Pons (tissue), 1 donor: ENCODE results near the gene UBAC1.

Experiments used
- DNase-seq: peaks from one replicate; pipeline ENCODE4 v3.0.0-alpha.2; 2016; ENCODE audit warnings: low spot score

The UBAC1 gene

DNA sequence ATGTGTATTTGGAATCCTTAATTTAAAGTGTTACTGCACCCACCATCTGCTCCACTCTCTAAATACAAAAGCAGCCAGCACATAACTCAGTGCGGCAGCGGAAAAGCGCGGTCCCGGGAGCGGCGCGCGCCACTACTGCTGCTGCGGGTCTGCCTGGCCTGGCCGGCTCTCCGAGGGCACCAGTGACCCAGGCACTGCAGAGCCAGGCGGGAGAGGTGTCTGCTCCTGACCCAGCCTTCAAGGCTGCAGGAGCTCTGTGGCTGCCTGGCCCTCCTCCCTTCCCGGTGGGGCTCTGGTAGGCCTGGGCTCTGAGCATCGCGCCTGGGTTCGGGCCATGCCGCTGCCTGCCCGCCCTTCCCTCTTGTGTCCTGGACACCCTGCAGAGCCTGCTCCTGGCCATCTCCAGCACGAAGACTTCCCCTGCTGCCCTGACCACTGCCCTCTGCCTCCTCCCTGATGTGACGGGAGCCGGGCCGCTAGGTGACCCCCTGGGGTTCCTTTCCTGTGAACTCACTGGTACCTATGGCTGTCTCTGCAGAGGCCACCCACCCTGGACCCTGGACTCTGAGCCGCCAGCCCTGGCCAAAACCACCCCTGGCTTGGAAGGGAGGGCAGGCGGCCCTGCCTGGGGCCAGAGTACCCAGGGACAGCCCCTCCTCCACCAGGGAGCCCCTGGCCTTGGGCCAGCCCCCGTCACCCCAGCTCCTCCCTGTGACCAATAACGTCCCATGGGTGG, 32.8 kb upstream of the UBAC1 start:
- DNase-seq, result no peak

DNA sequence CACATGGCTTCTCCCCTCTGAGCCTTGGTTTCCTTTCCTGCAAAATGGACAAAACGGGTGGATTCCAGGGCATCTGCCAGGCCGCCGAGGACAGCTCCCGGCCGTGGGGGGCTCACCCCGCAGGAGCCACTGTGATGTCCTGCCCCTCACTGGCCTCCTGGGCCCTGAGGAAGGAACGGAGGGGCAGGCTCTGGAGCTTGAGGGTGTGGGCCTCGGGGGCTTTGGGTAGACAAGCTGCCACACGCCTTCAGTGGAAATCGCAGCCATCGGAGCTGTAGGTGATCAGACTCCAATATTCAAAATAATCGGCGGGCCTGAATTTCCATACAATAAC, 32.2 kb upstream of the UBAC1 start:
- no peak for DNase-seq

DNA sequence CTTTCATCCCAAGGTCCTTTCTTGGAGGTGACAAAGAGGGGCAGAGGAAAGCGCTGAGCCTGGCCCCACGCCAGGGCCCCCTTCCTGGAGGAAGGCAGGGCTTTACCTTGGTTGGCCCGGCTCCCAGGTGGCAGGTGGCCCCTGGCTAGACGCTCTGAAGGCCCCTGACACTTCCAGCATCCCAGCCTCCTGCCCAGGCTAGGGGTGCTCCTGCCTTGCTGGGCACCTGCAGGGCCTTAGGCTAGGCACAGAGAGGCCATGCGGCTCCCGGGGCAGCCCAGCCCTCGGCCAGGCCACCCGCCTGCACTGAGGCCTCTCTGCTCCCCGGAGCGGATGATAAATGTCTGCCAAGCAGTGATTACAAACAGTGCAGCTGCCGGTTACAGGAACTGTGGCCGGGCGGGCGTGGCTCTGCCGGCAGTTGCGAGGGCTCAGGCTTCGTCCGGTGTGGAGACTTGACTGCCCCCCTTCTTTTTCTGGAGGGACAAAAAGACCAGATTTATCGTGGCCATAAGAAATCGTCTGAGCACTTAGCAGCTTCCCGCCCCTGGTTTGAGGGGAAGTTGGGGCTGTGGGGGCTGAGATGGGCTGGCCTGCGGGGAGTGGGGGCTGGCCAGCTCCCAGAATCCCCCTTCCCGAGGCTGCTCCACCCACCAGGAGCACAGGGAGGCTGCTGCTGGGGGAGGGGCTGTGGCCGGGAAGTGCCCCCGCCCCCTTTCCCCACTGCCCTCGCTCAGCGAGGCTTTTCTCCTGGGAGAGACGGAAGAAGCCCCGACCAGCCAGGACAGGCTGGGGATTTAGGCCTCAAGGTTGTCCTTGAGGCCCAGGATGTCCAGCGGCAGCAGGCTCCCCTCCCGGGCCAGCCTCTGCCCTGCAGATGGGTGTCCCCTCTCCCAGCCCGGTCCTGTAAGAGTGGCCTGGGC, 31.6 kb upstream of the UBAC1 start:
- peak; percentile 8 for DNase-seq

DNA sequence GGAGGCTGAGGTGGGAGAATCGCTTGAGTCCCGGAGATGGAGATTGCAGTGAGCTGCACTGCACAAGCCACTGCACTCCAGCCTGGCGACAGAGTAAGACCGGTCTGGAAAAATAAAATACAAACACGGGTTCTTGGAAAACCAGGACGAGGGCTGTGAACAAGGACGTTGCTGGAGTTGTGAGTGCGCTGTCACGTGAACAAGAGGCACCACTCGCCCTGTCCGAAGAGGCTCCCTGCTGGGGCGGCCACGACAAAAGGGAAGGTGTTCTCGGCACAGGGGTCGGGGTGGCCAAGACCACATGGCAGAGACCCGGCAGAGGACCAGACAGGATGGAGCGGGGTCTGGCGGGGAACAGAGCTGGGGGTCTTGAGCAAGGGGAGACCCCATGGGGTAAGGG, 30.6 kb upstream of the UBAC1 start:
- no peak for DNase-seq

DNA sequence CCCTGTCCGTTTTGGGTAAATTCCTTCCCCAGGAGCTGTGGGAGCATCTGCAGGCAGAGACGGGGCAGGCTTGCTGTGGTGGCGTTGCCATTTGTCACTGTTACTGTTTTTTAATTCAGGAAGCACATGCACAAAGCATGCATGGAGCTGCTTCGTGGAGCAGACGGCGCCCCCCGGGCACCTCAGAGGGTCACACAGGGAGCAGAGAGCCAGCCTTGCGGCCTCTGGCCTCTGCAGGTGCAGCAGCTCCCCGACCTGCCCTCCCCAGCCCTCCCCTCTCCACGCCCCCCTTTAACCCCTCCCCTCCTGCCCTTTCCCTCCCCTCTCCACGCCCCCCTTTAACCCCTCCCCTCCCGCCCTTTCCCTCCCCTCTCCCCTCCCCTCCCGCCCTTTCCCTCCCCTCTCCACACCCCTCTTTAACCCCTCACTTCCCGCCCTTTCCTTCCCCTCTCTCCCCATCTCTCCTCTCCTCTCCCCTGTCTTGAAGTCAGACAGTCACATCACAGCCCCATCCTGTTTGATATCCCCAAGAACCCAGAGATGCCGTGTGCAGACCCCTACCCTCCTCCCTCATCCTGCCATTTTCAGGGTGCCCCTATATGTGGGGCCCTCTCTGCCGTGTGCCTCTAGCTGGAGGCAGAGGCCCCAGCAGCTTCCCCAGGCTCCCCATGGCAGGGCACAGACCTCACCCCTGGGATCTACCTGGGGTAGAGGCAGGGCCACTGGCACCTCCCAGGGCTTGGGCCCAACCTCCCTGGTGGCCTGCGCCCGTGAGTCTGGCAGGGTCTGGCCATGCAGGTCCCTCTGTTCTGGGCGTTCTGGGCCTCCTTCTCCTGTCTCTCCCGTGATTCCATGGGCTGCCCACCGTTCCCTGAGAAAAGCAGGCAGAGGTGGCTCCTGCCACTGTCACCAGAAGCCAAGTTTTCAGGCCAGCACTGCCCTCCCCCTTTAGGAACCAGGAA, 29.6 kb upstream of the UBAC1 start:
- DNase-seq, result peak; percentile 29

DNA sequence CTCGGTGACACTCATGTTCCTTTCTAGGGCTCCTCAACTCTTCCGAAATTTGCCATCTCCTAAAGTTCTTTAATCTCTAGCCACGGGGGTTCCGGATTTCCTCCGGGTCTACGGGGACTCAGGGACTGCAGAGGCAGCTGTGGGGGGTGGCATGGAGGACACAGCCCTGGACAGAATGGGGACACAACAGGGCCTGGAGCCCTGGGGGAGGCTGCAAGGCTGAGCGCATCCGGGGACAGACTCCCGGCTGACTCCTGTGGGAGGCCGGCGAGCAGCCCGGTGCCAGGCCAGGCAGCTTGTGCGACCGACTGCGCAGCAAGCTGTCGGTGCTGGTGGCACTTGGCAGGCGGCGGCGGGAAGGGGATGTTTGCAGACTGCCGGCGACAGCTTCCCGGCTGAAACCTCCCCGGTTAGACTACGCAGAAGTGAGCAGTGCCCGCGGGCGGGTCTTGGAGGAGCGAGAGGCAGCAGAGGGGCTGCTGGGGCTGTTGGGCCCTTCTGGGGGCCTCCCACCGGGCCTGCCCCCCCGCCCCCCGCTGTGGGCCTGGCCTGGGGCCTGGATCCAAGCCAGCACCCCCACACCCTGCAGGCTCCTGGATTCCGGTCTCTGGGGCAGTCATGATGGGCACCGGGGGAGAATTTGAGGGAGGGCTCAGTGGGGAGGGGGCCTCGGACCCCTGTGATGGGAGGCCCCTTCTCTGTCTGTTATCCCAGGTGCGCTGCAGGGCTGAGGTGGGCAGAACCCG, 28.7 kb upstream of the UBAC1 start:
- peak; percentile 24 for DNase-seq

DNA sequence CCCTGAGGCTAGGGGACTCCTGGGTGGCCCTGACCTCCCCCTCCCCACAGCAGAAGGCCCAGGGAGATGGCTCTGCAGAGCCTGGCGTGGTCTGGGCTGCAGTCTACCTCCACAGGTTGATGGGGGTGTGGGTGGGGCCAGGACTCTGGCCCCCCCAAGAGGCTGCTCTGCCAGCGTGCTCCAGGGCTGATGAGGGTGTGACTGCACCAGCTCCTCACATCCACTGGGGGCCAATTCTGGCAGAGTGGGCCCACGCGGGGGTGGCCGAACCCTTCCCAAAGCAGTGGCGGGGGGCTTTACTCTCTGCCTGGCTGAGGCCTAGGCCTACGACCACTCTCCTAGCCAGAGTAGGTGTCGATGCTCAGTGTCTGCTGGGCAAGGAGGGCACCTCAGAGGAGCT, 28.0 kb upstream of the UBAC1 start:
- DNase-seq, result no peak

DNA sequence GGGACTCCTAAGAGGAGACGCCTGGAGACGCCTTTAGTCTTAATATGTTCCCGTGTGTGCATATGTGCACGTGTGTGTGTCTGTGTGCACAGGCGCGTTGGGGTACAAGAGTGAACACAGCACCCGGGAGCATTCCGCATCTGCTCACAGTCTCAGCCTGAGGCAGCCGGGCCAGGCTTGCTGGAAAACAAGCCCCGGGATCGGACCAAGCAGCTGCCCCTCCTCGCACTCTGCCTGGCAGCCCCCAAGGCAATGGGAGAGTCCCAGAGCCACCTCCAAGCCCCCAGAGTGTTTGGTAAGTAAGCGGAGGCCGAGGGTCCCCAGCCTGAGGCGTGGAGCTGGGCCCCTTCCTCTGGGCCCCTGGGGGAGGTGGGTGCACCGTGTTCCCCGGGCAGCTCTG, 27.3 kb upstream of the UBAC1 start:
- DNase-seq, result no peak

DNA sequence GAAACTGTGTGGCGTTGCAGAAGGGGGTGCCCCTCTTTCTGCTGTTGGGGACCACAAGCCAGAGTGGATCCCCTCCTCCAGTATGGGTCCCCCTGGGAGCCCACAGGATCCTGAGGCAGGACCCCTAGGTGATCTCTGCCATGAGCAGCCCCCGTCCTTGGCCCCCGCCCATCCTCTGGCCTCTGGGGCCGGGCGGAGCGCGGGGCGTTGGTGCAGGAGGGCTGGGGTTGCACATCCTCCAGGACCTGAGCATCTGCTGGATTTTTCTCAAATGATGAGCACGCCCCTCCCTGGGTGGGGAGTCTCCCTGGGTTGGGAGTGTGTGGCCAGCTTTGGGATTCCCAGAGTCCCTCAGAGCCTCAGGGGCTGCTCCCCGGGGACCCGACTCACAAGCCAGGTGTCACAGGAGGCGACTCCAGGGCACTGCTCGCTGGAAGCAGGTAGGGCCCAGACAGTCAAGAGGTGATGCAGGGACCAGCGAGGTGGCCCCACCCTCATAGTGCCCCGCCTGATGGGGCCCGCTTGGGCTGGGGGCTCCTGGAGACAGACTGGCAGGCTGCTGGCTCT, 26.7 kb upstream of the UBAC1 start:
- DNase-seq, result no peak

DNA sequence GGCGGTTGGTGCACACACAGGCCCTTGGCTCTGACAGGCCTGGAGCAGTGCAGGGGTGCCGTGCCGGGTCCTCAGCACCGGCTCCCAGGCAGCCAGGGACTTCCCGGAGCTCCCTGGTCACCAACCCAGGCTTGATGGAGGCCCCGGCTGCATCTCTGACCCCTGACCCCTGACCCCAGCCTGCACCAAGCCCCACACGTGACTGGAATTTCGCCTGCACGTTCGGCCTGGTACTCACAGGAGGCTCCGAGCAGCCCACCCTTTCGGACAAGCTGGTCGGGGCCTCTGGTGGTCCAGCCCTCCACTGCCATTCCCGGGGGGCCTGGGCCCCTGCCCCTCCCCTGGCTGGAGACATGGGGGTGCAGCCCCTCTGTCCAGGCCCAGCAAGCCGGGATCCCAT, 25.4 kb upstream of the UBAC1 start:
- no peak for DNase-seq

DNA sequence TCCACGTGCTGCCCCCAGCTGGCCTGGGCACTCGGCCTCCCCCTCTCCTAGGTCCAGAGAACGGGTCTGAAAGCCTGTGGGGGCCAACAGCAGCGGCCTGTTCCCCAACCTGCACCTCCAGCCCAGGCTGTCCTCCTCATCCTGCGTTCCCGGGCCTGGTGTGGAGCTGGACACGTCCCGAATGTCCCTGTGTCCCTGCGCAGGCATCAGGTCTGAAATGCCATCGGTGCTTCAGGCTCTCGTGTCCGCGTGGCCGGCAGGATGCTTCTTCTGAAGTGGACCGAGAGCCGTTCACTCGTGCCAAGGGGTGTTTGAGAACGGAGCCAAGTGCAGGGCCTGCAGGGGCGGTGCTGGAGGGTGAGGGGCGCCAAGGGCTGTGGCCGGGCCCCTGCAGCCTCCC, 24.7 kb upstream of the UBAC1 start:
- DNase-seq, result no peak

DNA sequence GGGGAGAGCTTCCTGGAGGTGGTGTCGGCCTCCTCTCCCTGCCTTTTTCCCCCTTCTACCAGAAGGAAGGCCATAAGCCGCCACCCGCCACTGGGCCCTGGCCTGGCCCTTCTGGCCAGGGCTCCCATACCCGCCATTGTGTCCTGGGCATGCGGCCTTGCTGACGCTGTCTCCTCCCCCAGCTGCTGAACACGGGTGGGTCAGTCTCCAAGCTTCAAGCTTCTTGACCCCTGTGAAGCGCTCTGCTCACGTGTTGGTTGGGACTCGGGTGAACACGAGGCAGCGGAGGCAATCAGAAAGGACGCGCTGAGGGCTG, 24.2 kb upstream of the UBAC1 start:
- no peak for DNase-seq

DNA sequence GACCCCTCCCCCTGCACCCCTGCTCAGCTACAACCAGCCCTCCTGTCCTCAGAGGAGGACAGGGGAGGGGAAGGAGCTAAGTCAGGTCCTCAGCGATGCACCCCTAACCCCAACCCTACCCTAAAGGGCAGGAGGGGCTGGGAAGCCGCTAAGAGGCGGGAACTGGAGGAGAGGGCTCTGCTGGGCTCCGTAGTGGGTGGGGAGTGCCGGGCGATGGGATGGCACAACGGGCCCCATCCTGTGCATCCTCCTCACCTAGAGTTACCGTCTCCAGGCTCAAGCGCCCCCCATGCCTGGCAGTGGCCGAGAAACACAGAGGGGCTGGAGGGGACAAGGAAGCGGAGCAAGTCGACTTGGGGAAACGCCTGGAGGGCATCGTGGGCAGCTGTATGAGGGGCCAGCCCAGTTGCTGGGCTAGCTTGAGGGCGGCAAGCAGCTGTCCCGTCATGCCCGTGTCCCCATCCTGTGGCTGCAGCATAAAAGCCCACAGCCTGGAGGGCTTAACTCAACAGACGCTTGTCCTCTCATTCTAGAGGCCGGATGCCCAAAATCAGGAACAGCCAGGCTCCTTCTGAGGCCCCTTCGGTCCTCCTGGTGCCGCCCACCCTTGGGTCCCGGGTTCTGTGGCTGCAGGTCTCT, 23.0 kb upstream of the UBAC1 start:
- DNase-seq, result no peak

DNA sequence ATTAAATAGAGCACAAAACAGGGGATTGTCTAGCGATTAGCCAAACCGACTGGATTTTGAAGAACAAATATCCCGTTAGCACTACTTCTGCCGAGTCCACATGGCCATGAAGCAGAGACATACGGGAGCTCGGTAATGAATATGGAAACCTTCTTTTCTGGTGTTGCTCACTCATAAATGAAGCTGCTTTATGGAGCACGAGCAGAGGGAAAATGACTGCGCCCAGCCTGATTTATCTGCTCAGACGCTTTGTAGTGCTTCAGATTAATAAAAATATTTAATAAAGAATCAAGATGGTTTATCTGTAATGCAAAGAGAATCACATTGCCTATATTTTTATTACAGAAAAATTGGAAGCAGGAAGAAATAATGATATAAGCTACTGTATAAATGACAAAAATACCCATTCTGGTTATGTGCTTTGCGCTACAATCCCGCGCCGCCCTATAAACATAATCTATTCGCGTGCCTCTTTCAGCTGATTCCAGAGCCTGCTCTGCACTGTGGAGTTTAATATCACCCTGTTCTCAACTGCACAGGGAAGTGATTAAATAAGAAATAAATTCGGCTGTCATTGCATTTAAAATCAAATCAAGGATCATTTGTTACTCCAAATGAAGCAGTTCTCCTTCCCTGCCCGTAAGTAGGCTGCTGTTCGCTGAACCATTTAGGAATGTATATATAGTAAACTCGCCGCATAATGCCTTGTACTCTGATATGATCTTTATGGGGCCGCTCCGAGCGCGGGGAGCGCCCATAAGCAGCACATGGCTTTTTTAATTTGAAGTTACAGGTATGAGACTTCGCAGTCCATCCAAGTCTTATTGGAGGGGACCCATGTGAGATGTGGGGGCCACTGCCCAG, 22.3 kb upstream of the UBAC1 start:
- DNase-seq, result no peak

DNA sequence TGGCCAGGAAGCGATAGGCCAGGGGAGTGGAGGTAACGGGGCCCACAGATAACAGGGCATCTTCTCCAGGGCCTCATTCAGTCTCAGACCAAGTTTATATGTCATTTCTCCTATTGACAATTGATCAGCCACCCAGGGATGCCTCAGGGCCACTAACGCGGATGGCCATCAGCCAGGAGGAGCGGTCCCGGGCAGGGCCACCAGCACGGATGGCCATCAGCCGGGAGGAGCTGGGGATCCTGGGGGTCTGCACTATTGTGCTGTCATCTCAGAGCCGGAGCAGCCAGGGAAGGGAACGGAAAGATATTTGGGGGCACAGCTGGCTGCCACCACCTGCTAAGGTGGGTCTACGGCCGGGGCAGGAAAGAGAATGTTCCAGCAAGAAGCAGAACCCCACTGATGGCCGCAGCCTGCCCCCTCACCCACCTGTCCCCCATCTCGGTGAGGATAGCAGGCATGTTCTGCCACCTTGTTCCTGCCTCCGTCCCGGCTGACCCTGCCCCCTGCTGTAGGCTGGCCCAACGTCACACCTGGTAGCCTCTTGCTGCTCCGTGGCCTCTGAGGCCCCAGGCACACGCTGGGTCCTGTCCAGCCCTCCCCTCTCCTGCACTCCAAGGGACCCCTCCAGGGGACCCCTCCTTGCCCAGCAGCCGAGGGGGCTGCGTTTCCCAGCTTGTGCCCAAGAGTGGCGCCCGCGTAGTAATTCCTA, 21.5 kb upstream of the UBAC1 start:
- no peak for DNase-seq

DNA sequence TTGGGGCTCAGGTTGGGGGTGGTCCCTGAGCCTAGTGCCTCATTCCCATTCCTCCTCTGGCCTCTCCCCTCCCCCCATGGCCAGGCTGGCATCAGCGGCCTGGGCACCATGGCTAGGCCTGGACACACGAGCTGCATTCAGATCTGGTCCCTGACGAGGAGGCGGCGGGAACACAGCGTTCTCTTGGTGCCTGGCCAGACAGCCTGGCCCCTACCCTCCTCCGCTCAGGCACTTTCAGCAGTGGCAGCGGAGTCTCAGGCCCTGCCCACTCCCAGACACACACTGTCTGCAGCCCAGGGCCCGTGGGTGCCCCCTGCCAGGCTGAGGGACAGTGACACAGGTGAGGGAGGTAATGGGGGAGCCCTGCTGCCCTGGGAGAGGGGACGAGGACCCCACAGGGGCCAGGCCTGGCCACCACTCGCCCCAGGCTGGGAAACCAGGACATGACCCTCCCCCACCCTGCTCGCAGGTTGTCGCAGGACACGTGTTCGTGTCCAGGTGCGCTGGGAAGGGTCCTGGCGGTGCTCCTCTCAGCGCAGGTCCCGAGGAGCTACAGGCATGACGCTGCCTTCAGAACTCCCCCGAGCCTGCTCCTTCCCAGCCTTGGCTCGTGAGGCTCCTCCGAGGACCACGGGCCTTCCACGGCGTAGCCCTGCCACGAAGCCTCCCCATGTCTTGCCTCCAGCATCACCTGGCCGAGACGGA, 19.9 kb upstream of the UBAC1 start:
- DNase-seq, result peak; percentile 55

DNA sequence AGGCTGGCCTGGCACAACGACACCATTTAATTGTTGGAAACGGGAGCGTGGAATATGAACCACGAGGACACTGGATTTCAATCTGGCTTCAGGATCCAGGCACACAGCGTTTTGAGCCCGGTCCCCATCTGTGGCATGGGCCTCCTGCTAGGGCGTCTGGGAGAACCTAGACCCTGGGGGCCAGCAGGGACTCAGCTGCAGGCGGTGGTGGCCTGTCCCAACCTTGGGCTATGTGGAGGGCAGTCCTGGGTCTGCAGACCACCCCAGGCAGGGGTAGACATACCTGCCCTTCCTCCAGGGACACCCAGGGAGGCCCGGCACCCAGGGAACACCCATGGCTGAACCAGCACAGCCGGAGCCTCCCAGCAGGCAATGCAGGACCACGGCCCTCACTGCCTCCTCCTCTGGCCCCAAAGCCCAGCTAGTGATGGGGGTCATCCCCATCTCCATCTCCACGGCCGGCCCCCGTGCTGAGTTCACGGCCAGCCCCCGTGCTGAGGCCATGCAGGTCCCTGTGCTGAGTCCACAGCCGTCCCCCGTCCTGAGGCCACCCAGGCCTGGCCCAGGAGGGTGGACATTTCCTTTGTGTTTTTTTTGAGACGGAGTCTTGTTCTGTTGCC, 18.5 kb upstream of the UBAC1 start:
- DNase-seq, result no peak
